Right atrium auricular region (tissue), 2 donors: Measurements from ENCODE around the gene MST1. TPM values are rescaled to one million over a fixed set of nuclear protein-coding genes. Genes with fewer than 3 reads are reported as not detected.

Experiments
- DNase-seq: peaks from one replicate; pipeline ENCODE4 v3.0.0-alpha.2; 2019; ENCODE audit warnings: low spot score
- H3K27ac ChIP-seq, 2 donors: fragments of 200-600 bp; sonication (generic); 1 replicate in 1 of 2; 2 replicates in 1 of 2; pipeline ENCODE4 v1.5.1; 2016 to 2019
- H3K27me3 ChIP-seq, 2 donors: fragments of 200-600 bp; sonication (generic); one replicate each; pipeline versions ENCODE4 v1.5.1 to v1.6.0; 2017 to 2019
- H3K36me3 ChIP-seq: fragments of 200-600 bp; sonication (generic); one replicate; pipeline ENCODE4 v1.5.1; 2016
- H3K4me1 ChIP-seq, 2 donors: fragments of 200-600 bp; sonication (generic); one replicate each; pipeline versions ENCODE4 v1.5.1 to v1.6.0; 2017 to 2019
- H3K4me3 ChIP-seq, 2 donors: fragments of 200-600 bp; sonication (generic); 1 replicate in 1 of 2; 2 replicates in 1 of 2; pipeline ENCODE4 v1.5.1; 2017 to 2019; ENCODE audit warnings: mild to moderate bottlenecking in 1 of 2, moderate library complexity in 1 of 2
- H3K9me3 ChIP-seq, 2 donors: fragments of 200-600 bp; sonication (generic); one replicate each; pipeline ENCODE4 v1.5.1; 2019
- CTCF ChIP-seq, 2 donors: fragments of 200-600 bp; sonication (generic); IDR thresholded peaks; one replicate each; pipeline ENCODE4 v1.5.1; 2019; ENCODE audit warnings: antibody characterized with exemption in 2 of 2
- total RNA-seq, 2 donors: library from RNA; depleted of rRNA; stranded (reverse); fragments of >200 nt; gene quantifications; one replicate each; pipeline ENCODE4 v1.1.0, GENCODE V29; 2016

Gene MST1
- total RNA-seq, 2 donors from 2014 or later: 3.9 to 8.0 TPM

GRCh38 chr3:49706456-49707112 lies 17.3 kb upstream of the MST1 start:
- Histone ChIP-seq H3K36me3 (peaks cover 26% of the 10 kb centered on the region), H3K27me3 (no peaks in the 10 kb centered on the region), H3K27ac (no peak overlapping the region), H3K9me3 (no peaks in the 10 kb centered on the region), H3K4me3 (no peak overlapping the region), H3K4me1 (no peaks in the 10 kb centered on the region)
- no peak for TF ChIP-seq CTCF (IDR thresholded peaks at IDR 0.05)
- no peak for DNase-seq

- H3K4me3 ChIP-seq: no peak overlapping the region
- H3K27me3 ChIP-seq: no peaks in the 10 kb centered on the region
- peaks cover 26% of the 10 kb centered on the region for H3K36me3 ChIP-seq
- no peak for TF ChIP-seq CTCF (IDR thresholded peaks at IDR 0.05)
- no peaks in the 10 kb centered on the region for H3K4me1 ChIP-seq
- DNase-seq: no peak
- no peak overlapping the region for H3K27ac ChIP-seq
- no peaks in the 10 kb centered on the region for H3K9me3 ChIP-seq
Observed at GRCh38 chr3:49705390-49705960, 16.2 kb upstream of the MST1 start.

- Histone ChIP-seq H3K9me3 (no peaks in the 10 kb centered on the region), H3K36me3 (peaks cover 26% of the 10 kb centered on the region), H3K4me1 (peaks cover 0 to 4% of the 10 kb centered on the region in 2 donors), H3K27ac (no peak overlapping the region), H3K4me3 (no peak overlapping the region), H3K27me3 (no peaks in the 10 kb centered on the region)
- no peak for TF ChIP-seq CTCF (IDR thresholded peaks at IDR 0.05)
- no peak for DNase-seq
Observed at GRCh38 chr3:49704629-49705028, 15.4 kb upstream of the MST1 start.

GRCh38 chr3:49703956-49704355 lies 14.7 kb upstream of the MST1 start:
- Histone ChIP-seq H3K27me3 (no peaks in the 10 kb centered on the region), H3K27ac (no peak overlapping the region), H3K9me3 (no peaks in the 10 kb centered on the region), H3K4me1 (peaks cover 0 to 11% of the 10 kb centered on the region in 2 donors), H3K36me3 (peaks cover 26% of the 10 kb centered on the region), H3K4me3 (no peak overlapping the region)
- DNase-seq: no peak
- TF ChIP-seq CTCF (IDR thresholded peaks at IDR 0.05): no peak

- no peaks in the 10 kb centered on the region for H3K27me3 ChIP-seq
- peak; percentile 71 to 79 for TF ChIP-seq CTCF (IDR thresholded peaks at IDR 0.05)
- no peaks in the 10 kb centered on the region for H3K9me3 ChIP-seq
- no peak overlapping the region for H3K27ac ChIP-seq
- no peak overlapping the region for H3K4me3 ChIP-seq
- peaks cover 0 to 14% of the 10 kb centered on the region in 2 donors for H3K4me1 ChIP-seq
- no peak for DNase-seq
- H3K36me3 ChIP-seq: peaks cover 28% of the 10 kb centered on the region
Observed at GRCh38 chr3:49703443-49703927, 14.2 kb upstream of the MST1 start.
